C4-2B (cell line): ENCODE measurements around the gene SLC6A19.

Experiments
- H3K27ac ChIP-seq: fragments of 450-650 bp; 2 replicates; pipeline ENCODE4 v1.5.1; 2017
- ZFX ChIP-seq: fragments of 450-650 bp; IDR thresholded peaks from 2 replicates; pipeline ENCODE4 v1.6.1; 2017
- TF ChIP-seq, protein P1 (sequence below): fragments of 450-650 bp; conservative IDR thresholded peaks from 2 replicates; pipeline ENCODE4 v1.5.1; 2017; ENCODE audit warnings: mild to moderate bottlenecking

Gene SLC6A19

GRCh38 chr5:1244976-1245375, 43.6 kb downstream of the SLC6A19 start:
- TF ChIP-seq, protein P1, sequence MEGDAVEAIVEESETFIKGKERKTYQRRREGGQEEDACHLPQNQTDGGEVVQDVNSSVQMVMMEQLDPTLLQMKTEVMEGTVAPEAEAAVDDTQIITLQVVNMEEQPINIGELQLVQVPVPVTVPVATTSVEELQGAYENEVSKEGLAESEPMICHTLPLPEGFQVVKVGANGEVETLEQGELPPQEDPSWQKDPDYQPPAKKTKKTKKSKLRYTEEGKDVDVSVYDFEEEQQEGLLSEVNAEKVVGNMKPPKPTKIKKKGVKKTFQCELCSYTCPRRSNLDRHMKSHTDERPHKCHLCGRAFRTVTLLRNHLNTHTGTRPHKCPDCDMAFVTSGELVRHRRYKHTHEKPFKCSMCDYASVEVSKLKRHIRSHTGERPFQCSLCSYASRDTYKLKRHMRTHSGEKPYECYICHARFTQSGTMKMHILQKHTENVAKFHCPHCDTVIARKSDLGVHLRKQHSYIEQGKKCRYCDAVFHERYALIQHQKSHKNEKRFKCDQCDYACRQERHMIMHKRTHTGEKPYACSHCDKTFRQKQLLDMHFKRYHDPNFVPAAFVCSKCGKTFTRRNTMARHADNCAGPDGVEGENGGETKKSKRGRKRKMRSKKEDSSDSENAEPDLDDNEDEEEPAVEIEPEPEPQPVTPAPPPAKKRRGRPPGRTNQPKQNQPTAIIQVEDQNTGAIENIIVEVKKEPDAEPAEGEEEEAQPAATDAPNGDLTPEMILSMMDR: no peak
- no peak for TF ChIP-seq ZFX
- H3K27ac ChIP-seq: no peak overlapping the region

GRCh38 chr5:1245905-1246576, 44.6 kb downstream of the SLC6A19 start:
- no peak overlapping the region for H3K27ac ChIP-seq
- TF ChIP-seq, protein P1: no peak
- TF ChIP-seq ZFX: no peak

- no peak overlapping the region for H3K27ac ChIP-seq
- no peak for TF ChIP-seq ZFX
Observed at GRCh38 chr5:1246711-1247431, 45.5 kb downstream of the SLC6A19 start.

GRCh38 chr5:1247811-1248210, 46.4 kb downstream of the SLC6A19 start:
- no peak overlapping the region for H3K27ac ChIP-seq
- TF ChIP-seq ZFX: no peak
- TF ChIP-seq, protein P1: no peak

- no peak overlapping the region for H3K27ac ChIP-seq
- TF ChIP-seq, protein P1: no peak
- TF ChIP-seq ZFX: no peak
Observed at GRCh38 chr5:1249366-1250280, 48.2 kb downstream of the SLC6A19 start.

DNA sequence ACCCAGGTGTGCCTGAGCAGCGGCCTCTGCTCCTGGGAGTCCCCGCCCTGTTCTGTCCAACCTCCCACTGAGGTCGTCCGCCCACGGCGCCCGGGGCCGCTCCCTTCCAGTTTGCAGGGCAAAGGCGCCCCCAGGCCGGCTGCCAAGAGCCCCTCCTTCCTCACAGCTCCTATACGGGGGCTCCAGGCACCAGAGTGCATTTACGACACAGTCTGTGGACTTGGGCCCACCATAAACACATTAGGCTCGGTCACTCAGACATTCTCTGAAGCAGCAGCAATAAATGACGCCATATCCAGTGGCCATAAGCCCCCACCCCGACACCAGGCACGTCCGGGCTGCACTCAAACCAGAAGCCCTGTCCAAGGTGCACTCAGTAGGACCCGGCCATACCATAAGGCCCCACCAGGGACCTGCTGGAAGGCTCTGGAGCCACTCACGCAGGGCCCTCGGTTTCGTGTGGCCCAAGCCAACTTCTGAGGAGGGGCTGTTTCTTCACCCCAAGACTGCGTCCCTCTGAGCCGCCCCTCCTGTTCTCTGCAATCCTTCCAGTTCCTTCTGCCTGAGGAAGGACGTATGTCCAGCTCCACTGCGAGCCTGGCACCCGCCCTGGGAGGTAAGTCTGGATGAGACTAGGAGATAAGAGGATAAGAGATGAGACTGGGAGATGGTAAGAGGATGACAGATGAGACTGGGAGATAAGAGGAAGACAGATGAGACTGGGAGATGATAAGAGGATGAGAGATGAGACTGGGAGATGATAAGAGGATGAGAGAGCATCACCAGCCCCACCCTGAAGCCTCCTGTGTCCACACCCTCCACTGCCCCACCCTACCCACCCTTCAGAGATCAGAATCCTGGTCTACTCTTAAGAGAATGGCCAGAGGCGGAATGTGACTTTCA, 50.5 kb downstream of the SLC6A19 start:
- TF ChIP-seq, protein P1: no peak
- TF ChIP-seq ZFX: no peak
- H3K27ac ChIP-seq: no peak overlapping the region

GRCh38 chr5:1252681-1253080, 51.3 kb downstream of the SLC6A19 start:
- no peak overlapping the region for H3K27ac ChIP-seq

More at GRCh38 chr5:1252681-1253080, 51.3 kb downstream of the SLC6A19 start:
- TF ChIP-seq, protein P1: no peak
- no peak for TF ChIP-seq ZFX
